Neural crest cell (in vitro differentiated cells): ENCODE data around the gene MED8. TPM values are rescaled to one million over a fixed set of nuclear protein-coding genes. Genes with fewer than 3 reads are reported as not detected.

Source experiments
- DNase-seq: peaks from one replicate; pipeline ENCODE4 v3.0.0; 2021; ENCODE audit warnings: low read depth, mixed read lengths, low spot score
- H3K27ac Mint-ChIP-seq: one replicate; pipeline ENCODE4 v1.8.0; 2021; ENCODE audit warnings: mild to moderate bottlenecking, mixed read lengths; ENCODE audit not compliant: unreplicated experiment
- H3K27me3 Mint-ChIP-seq: 2 replicates; pipeline ENCODE4 v1.8.0; 2021; ENCODE audit warnings: low read depth, mild to moderate bottlenecking, mixed read lengths
- H3K36me3 Mint-ChIP-seq: 2 replicates; pipeline ENCODE4 v1.8.0; 2021; ENCODE audit warnings: low read depth, mild to moderate bottlenecking, mixed read lengths
- H3K4me1 Mint-ChIP-seq: 2 replicates; pipeline ENCODE4 v1.8.0; 2021; ENCODE audit warnings: mixed read lengths
- H3K4me3 Mint-ChIP-seq: one replicate; pipeline ENCODE4 v1.8.0; 2021; ENCODE audit warnings: mild to moderate bottlenecking, mixed read lengths
- H3K9me3 Mint-ChIP-seq: 2 replicates; pipeline ENCODE4 v1.8.0; 2021; ENCODE audit warnings: mixed read lengths
- total RNA-seq: library from RNA; stranded (reverse); gene quantifications from 2 replicates; pipeline ENCODE4 v1.2.1, GENCODE V29; 2021
- TF ChIP-seq, protein P1 (sequence below): fragments of 200-600 bp; sonication (generic); conservative IDR thresholded peaks from 2 replicates; pipeline ENCODE4 v1.5.0; 2021; ENCODE audit warnings: antibody characterized with exemption, mild to moderate bottlenecking

Gene MED8
- total RNA-seq, 1 donor from 2014 or later = 33.9 TPM

DNA sequence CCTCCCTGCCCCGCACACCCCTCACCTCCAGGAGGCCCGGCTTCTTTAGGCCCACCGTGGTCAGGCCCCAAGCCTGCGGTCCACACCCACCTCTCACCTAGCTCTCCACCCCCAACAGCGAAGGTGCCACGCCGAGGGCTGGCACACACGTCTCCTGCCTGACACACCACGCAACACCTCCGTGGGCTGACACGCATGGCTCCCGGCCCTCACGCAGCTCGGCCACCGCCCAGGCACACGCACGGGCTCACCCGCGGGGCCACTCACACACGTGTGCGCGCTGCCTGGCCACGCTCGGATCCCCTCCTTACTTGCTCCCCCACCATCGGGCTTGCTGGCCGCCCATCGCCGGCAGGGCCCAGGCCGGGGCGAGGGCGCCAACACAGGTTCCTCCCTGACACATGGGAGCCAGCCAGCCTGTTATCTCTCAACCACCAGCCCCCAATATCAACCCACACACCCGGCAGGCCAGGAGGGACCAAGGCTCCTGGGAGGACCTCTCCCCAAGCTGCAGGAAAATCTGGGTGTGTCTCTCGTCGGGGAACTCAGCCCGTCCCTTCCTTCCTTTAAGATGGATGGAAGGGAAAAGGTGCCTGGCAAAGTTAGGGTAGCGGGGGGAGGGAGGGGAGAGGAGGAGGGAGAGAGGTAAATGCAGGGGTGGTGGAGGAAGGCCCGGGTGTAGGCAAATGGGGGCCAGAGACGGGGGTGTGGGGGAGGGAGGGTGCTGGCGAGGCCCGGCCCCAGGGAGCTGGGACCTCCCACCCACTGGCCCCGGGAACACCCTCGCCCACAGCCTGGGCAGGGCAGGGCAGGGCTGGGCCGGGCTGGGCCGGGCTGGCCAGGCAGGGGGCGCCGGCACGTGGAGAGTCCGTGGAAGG, 22.3 kb downstream of the MED8 start:
- H3K4me3 Mint-ChIP-seq = peak overlapping the region; percentile 86
- H3K27me3 Mint-ChIP-seq = no peaks in the 10 kb centered on the region
- TF ChIP-seq, protein P1, sequence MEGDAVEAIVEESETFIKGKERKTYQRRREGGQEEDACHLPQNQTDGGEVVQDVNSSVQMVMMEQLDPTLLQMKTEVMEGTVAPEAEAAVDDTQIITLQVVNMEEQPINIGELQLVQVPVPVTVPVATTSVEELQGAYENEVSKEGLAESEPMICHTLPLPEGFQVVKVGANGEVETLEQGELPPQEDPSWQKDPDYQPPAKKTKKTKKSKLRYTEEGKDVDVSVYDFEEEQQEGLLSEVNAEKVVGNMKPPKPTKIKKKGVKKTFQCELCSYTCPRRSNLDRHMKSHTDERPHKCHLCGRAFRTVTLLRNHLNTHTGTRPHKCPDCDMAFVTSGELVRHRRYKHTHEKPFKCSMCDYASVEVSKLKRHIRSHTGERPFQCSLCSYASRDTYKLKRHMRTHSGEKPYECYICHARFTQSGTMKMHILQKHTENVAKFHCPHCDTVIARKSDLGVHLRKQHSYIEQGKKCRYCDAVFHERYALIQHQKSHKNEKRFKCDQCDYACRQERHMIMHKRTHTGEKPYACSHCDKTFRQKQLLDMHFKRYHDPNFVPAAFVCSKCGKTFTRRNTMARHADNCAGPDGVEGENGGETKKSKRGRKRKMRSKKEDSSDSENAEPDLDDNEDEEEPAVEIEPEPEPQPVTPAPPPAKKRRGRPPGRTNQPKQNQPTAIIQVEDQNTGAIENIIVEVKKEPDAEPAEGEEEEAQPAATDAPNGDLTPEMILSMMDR = no peak
- H3K9me3 Mint-ChIP-seq = no peaks in the 10 kb centered on the region
- H3K4me1 Mint-ChIP-seq = peaks cover 35% of the 10 kb centered on the region
- no peak overlapping the region for H3K27ac Mint-ChIP-seq
- H3K36me3 Mint-ChIP-seq = peaks cover 15% of the 10 kb centered on the region
- DNase-seq = no peak

- Mint-ChIP-seq H3K36me3 (peaks cover 20% of the 10 kb centered on the region), H3K27ac (no peak overlapping the region), H3K4me3 (peak overlapping the region; percentile 86), H3K9me3 (no peaks in the 10 kb centered on the region), H3K4me1 (peaks cover 42% of the 10 kb centered on the region), H3K27me3 (no peaks in the 10 kb centered on the region)
- DNase-seq = no peak
- TF ChIP-seq, protein P1 = no peak
Observed at GRCh38 chr1:43366601-43367025, 23.0 kb downstream of the MED8 start.

DNA sequence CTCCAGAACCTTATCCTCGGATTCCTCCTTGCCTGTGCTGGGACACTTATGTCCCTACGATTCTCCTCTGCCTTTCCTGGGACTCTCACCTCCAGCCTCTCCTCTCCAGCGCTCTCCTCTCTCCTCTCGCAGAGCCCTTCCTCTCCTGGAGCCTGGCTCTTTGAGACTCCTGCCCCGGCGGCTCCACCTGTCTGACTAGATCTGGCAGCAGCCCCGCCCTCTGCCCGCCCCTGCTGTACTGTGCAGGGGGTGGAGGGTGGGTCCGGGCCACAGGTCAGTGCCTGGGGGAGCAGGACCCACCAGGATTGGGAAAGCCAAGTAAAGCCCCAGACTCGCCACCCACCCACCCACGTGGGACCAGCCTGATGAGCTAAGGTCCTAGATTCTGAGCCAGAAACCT, 23.4 kb downstream of the MED8 start:
- no peak overlapping the region for H3K27ac Mint-ChIP-seq
- H3K4me3 Mint-ChIP-seq = peak overlapping the region; percentile 82
- no peak for DNase-seq
- peaks cover 25% of the 10 kb centered on the region for H3K36me3 Mint-ChIP-seq
- H3K4me1 Mint-ChIP-seq = peaks cover 46% of the 10 kb centered on the region
- no peaks in the 10 kb centered on the region for H3K27me3 Mint-ChIP-seq
- no peaks in the 10 kb centered on the region for H3K9me3 Mint-ChIP-seq
- TF ChIP-seq, protein P1 = no peak

DNA sequence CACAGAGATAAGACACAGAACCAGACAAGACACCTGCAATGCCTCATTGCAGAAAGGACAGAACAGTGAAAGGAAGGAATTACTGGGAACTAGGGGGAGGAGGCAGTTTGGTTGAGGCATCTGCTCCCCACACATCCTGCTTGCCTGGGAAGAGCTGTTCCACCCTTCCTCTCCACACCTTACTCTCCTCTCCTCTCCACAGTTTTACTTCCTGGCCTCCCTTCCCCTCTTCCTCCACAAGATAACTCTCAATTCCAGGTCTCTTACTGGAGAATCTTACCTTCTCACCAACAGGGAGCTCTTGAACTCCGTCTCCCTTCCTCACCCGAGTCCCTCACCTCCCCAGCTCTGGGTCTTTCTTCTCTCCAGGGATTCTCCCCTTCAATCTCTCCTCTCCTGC, 23.9 kb downstream of the MED8 start:
- DNase-seq = no peak
- Mint-ChIP-seq H3K36me3 (peaks cover 27% of the 10 kb centered on the region), H3K9me3 (no peaks in the 10 kb centered on the region), H3K4me1 (peaks cover 51% of the 10 kb centered on the region), H3K27me3 (no peaks in the 10 kb centered on the region), H3K27ac (no peak overlapping the region), H3K4me3 (peak overlapping the region; percentile 82)
- TF ChIP-seq, protein P1 = no peak

GRCh38 chr1:43363935-43364525, 25.6 kb downstream of the MED8 start:
- Mint-ChIP-seq H3K27me3 (no peaks in the 10 kb centered on the region), H3K36me3 (peaks cover 34% of the 10 kb centered on the region), H3K9me3 (no peaks in the 10 kb centered on the region), H3K4me3 (peak overlapping the region; percentile 82), H3K4me1 (peaks cover 65% of the 10 kb centered on the region), H3K27ac (no peak overlapping the region)
- no peak for DNase-seq
- TF ChIP-seq, protein P1 = no peak
